ENCODE measurements around the gene FBXL19.

GRCh38 chr16:30927789-30928378, 4.5 kb downstream of the FBXL19 start:
- TF ChIP-seq, protein P1, sequence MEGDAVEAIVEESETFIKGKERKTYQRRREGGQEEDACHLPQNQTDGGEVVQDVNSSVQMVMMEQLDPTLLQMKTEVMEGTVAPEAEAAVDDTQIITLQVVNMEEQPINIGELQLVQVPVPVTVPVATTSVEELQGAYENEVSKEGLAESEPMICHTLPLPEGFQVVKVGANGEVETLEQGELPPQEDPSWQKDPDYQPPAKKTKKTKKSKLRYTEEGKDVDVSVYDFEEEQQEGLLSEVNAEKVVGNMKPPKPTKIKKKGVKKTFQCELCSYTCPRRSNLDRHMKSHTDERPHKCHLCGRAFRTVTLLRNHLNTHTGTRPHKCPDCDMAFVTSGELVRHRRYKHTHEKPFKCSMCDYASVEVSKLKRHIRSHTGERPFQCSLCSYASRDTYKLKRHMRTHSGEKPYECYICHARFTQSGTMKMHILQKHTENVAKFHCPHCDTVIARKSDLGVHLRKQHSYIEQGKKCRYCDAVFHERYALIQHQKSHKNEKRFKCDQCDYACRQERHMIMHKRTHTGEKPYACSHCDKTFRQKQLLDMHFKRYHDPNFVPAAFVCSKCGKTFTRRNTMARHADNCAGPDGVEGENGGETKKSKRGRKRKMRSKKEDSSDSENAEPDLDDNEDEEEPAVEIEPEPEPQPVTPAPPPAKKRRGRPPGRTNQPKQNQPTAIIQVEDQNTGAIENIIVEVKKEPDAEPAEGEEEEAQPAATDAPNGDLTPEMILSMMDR (IDR thresholded peaks at IDR 0.05; ENCODE audit: low read depth, low read length, missing input control): no peak
- TF ChIP-seq, protein P2, sequence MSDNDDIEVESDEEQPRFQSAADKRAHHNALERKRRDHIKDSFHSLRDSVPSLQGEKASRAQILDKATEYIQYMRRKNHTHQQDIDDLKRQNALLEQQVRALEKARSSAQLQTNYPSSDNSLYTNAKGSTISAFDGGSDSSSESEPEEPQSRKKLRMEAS (IDR thresholded peaks at IDR 0.05): no peak
